ENCODE data around the gene CBX5. TPM values are rescaled to one million over a fixed set of nuclear protein-coding genes. Genes with fewer than 3 reads are reported as not detected.

CBX5 gene
- total and polyA plus RNA-seq, 2 of the 8 experiments (the other 6 are each of a cell fraction or from before 2014, with no cell fraction given): 62.4 to 231 TPM

DNA sequence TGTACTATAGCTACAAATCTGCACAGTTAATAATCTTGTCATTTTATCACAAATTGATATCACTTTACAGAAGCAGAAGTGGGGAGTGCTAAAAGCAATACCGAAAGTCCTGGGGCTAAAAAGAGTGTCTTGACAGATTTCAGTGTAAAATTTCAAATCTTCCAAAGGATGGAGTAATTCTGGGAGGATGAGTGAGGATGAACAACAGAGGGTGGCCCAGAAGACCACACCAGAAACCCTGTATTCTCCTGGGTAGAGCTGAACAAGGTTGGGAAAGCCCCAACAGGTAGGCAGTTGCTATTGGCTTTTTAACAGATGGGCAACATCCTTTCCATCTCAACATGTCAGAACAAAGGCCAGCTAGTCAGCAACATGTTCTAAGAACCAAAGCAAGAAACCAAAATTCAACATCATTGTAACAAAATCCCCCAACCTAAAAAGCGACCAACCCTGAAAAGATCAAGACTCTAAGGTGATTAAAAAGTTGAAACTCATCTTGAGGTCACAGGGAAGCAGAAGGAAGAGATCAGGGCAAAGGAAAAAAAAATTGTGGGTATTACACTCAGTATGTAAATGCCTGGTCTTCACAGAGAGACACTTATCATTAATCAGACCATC is 38.8 kb downstream of the CBX5 start:
- no peak overlapping the region for H3K4me2 ChIP-seq (ENCODE audit: insufficient read depth in 1 of 2, low read depth in 2 of 2, low read length in 2 of 2)
- no peak overlapping the region for H2BK120ac ChIP-seq (replicated peaks; ENCODE audit: low read depth, low read length)
- no peak overlapping the region for H4K91ac ChIP-seq (replicated peaks; ENCODE audit: insufficient read length, low read length)
- H3K27me3 ChIP-seq (replicated peaks in 1 of 4; ENCODE audit: control insufficient read depth in 3 of 4, extremely low read depth in 1 of 4, insufficient read depth in 3 of 4, low read length in 3 of 4): no peaks in the 10 kb centered on the region
- H3K36me3 ChIP-seq (ENCODE audit: control insufficient read depth in 2 of 4, insufficient read depth in 4 of 4, low read length in 3 of 4): peaks cover 16 to 64% (median 42%) of the 10 kb centered on the region in 4 experiments
- H3K4me3 ChIP-seq (ENCODE audit: extremely low read depth in 1 of 4, insufficient read depth in 2 of 4, low read depth in 3 of 4, low read length in 4 of 4): no peak overlapping the region
- no peaks in the 10 kb centered on the region for H3K4me1 ChIP-seq (replicated peaks in 1 of 4; ENCODE audit: control insufficient read depth in 3 of 4, insufficient read depth in 4 of 4, low read length in 3 of 4)
- H2AK5ac ChIP-seq (ENCODE audit: low read depth, low read length): no peak overlapping the region
- no peaks in the 10 kb centered on the region for H3K79me2 ChIP-seq (ENCODE audit: control insufficient read depth in 1 of 2, insufficient read depth in 2 of 2, low read length in 2 of 2)
- H3K23me2 ChIP-seq (ENCODE audit: low read depth, low read length): no peaks in the 10 kb centered on the region
- peaks cover 0 to 2% of the 10 kb centered on the region in 2 experiments for H4K20me1 ChIP-seq (replicated peaks in 1 of 2; ENCODE audit: control insufficient read depth in 1 of 2, insufficient read depth in 2 of 2, low read length in 2 of 2)
- no peak overlapping the region for H2AFZ ChIP-seq (ENCODE audit: low read length)
- no peaks in the 10 kb centered on the region; the same call in 1 of the 2 replicates for H3K79me1 ChIP-seq (ENCODE audit: low read depth, low read length)
- no peak overlapping the region for H3K9ac ChIP-seq (replicated peaks in 1 of 4; ENCODE audit: extremely low read depth in 1 of 4, low read depth in 3 of 4, low read length in 3 of 4)
- no peak overlapping the region for H4K5ac ChIP-seq (ENCODE audit: insufficient read length, low read depth, low read length)
- no peaks in the 10 kb centered on the region for H3K9me3 ChIP-seq (ENCODE audit: insufficient read depth in 2 of 2, low read depth in 1 of 2, low read length in 1 of 2)
- no peak overlapping the region for H3K27ac ChIP-seq (ENCODE audit: low read depth, low read length)
- no peak overlapping the region for H3K18ac ChIP-seq (ENCODE audit: extremely low read depth, low read length)
- H4K8ac ChIP-seq (ENCODE audit: extremely low read depth, insufficient read depth, low read length): no peak overlapping the region
- H3K23ac ChIP-seq (ENCODE audit: insufficient read length): no peak overlapping the region
- H3K14ac ChIP-seq (ENCODE audit: insufficient read length): no peak overlapping the region
- H2BK15ac ChIP-seq (ENCODE audit: low read length): no peak overlapping the region
- no peak overlapping the region for H2BK12ac ChIP-seq (ENCODE audit: low read depth, low read length)
- H3K56ac ChIP-seq (replicated peaks; ENCODE audit: insufficient read length, low read depth, low read length): no peak overlapping the region
- H2BK20ac ChIP-seq (ENCODE audit: low read length): no peak overlapping the region
- ChIA-PET POLR2A (ENCODE audit: partially characterized antibody) (interaction anchor here (0.5 to 44.8 kb wide), 8 partner anchors 10 to 94 kb away, joined by 3 to 1006 read pairs (median 4); partner anchors contain the start of genes CBX5 and HNRNPA1), CTCF (ENCODE audit: partially characterized antibody) (interaction anchor here (1.1 to 8.6 kb wide), 7 partner anchors 8 to 208 kb away, joined by 3 to 68 read pairs (median 4); partner anchors contain the start of gene HOXC5)
- no peak overlapping the region for H3K4ac ChIP-seq (replicated peaks; ENCODE audit: insufficient read length, low read depth, low read length)
- DNase-seq (ENCODE audit: low read depth in 1 of 2, low spot score in 2 of 2) (no peak), FAIRE-seq (no peak)
- H2BK5ac ChIP-seq (ENCODE audit: low read depth, low read length): no peak overlapping the region
- WGBS, 2 experiments (ENCODE audit: extremely low coverage in 1 of 2, insufficient coverage in 1 of 2, insufficient read length in 1 of 2, insufficient replicate concordance in 2 of 2, low coverage in 1 of 2, low lambda C conversion rate in 2 of 2, missing lambda C conversion rate in 1 of 2): 93% methylated on average over 2 of the region's 2 CpGs; no CpG with 5 or more reads in 1 of the 2 experiments
- TF ChIP-seq TEAD4 (IDR thresholded peaks at IDR 0.05; ENCODE audit: low read depth, low read length) (no peak), HDAC6 (IDR thresholded peaks at IDR 0.05; ENCODE audit: low read depth, low read length) (no peak), GTF2F1 (IDR thresholded peaks at IDR 0.05; ENCODE audit: borderline replicate concordance, low read depth, low read length) (no peak), ASH2L (IDR thresholded peaks at IDR 0.05; ENCODE audit: low read length) (no peak), SUZ12 (IDR thresholded peaks at IDR 0.05; ENCODE audit: low read length) (no peak), BACH1 (IDR thresholded peaks at IDR 0.05; ENCODE audit: low read length) (no peak), POLR2A (IDR thresholded peaks at IDR 0.05; ENCODE audit: control extremely low read depth in 1 of 2, low read depth in 2 of 2, low read length in 2 of 2) (no peak), TCF12 (IDR thresholded peaks at IDR 0.05; ENCODE audit: low read depth, low read length) (no peak), BRCA1 (IDR thresholded peaks at IDR 0.05; ENCODE audit: low read depth, low read length) (no peak)
- TF ChIP-seq, protein P1, sequence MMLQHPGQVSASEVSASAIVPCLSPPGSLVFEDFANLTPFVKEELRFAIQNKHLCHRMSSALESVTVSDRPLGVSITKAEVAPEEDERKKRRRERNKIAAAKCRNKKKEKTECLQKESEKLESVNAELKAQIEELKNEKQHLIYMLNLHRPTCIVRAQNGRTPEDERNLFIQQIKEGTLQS (IDR thresholded peaks at IDR 0.05; ENCODE audit: insufficient read depth, low read depth, low read length): no peak
- TF ChIP-seq, protein P2, sequence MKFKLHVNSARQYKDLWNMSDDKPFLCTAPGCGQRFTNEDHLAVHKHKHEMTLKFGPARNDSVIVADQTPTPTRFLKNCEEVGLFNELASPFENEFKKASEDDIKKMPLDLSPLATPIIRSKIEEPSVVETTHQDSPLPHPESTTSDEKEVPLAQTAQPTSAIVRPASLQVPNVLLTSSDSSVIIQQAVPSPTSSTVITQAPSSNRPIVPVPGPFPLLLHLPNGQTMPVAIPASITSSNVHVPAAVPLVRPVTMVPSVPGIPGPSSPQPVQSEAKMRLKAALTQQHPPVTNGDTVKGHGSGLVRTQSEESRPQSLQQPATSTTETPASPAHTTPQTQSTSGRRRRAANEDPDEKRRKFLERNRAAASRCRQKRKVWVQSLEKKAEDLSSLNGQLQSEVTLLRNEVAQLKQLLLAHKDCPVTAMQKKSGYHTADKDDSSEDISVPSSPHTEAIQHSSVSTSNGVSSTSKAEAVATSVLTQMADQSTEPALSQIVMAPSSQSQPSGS (IDR thresholded peaks at IDR 0.05; ENCODE audit: low read length): no peak
